HL-60 (cell line): ENCODE data around the gene RASAL1.

Source experiments
- DNase-seq, 2 experiments: peaks; one replicate each; pipeline ENCODE4 v3.0.0-alpha.2; 2010 to 2020; ENCODE audit warnings: low read depth in 1 of 2, low spot score in 1 of 2
- H3K27ac ChIP-seq: fragments of 250-450 bp; sonication (Bioruptor Pico); replicated peaks from 2 replicates; pipeline ENCODE4 v1.5.1; 2020; ENCODE audit warnings: mild to moderate bottlenecking, moderate library complexity
- H3K27me3 ChIP-seq: fragments of 250-450 bp; sonication (Bioruptor Pico); 2 replicates; pipeline ENCODE4 v1.5.1; 2021; ENCODE audit warnings: mild to moderate bottlenecking, moderate library complexity; ENCODE audit not compliant: insufficient read depth, poor library complexity, severe bottlenecking
- H3K4me3 ChIP-seq: replicated peaks from 2 replicates; pipeline ENCODE4 v1.5.1; 2011; ENCODE audit warnings: mild to moderate bottlenecking, control low read depth, low read length; ENCODE audit not compliant: insufficient read depth
- GABPA ChIP-seq: IDR thresholded peaks from 2 replicates; pipeline ENCODE4 v1.6.1; 2012; ENCODE audit warnings: low read depth
- POLR2AphosphoS5 ChIP-seq: IDR thresholded peaks from 2 replicates; pipeline ENCODE4 v1.6.1; 2012; ENCODE audit warnings: low read depth
- SPI1 ChIP-seq: IDR thresholded peaks from 2 replicates; pipeline ENCODE4 v1.6.1; 2012; ENCODE audit warnings: low read depth, mild to moderate bottlenecking, borderline replicate concordance
- TF ChIP-seq, protein P1 (sequence below): IDR thresholded peaks from one replicate; pipeline ENCODE4 v1.5.1; 2011; ENCODE audit warnings: low read length, control low read depth, inconsistent platforms; ENCODE audit not compliant: insufficient read depth
- TF ChIP-seq, protein P2 (sequence below): IDR thresholded peaks from 2 replicates; pipeline ENCODE4 v1.6.1; 2012; ENCODE audit warnings: low read depth; ENCODE audit not compliant: insufficient replicate concordance

The RASAL1 gene

DNA sequence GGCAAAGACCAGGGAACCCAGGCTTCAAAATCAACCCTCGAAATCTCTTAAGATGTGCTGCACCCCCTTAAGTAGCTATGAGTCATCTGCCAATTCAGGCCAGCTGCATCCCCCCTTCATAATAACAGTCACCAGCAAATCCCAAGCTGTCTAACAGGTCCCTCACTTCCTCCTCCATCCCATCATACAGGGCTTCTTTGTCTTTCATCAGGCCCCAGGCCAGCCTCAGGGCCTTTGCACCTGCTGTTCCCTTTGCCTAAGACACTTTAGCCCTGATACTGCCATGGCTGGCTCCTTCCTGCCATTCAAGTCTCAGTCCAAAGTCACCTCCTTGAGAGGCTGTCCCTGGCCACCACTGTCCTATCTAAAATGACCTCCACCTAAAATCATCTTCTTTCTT, 4.0 kb downstream of the RASAL1 start:
- Histone ChIP-seq H3K27ac (no peak overlapping the region), H3K4me3 (no peak overlapping the region), H3K27me3 (no peaks in the 10 kb centered on the region)
- TF ChIP-seq, protein P1, sequence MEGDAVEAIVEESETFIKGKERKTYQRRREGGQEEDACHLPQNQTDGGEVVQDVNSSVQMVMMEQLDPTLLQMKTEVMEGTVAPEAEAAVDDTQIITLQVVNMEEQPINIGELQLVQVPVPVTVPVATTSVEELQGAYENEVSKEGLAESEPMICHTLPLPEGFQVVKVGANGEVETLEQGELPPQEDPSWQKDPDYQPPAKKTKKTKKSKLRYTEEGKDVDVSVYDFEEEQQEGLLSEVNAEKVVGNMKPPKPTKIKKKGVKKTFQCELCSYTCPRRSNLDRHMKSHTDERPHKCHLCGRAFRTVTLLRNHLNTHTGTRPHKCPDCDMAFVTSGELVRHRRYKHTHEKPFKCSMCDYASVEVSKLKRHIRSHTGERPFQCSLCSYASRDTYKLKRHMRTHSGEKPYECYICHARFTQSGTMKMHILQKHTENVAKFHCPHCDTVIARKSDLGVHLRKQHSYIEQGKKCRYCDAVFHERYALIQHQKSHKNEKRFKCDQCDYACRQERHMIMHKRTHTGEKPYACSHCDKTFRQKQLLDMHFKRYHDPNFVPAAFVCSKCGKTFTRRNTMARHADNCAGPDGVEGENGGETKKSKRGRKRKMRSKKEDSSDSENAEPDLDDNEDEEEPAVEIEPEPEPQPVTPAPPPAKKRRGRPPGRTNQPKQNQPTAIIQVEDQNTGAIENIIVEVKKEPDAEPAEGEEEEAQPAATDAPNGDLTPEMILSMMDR, result no peak
- TF ChIP-seq POLR2AphosphoS5 (no peak), GABPA (no peak), SPI1 (no peak)
- TF ChIP-seq, protein P2, sequence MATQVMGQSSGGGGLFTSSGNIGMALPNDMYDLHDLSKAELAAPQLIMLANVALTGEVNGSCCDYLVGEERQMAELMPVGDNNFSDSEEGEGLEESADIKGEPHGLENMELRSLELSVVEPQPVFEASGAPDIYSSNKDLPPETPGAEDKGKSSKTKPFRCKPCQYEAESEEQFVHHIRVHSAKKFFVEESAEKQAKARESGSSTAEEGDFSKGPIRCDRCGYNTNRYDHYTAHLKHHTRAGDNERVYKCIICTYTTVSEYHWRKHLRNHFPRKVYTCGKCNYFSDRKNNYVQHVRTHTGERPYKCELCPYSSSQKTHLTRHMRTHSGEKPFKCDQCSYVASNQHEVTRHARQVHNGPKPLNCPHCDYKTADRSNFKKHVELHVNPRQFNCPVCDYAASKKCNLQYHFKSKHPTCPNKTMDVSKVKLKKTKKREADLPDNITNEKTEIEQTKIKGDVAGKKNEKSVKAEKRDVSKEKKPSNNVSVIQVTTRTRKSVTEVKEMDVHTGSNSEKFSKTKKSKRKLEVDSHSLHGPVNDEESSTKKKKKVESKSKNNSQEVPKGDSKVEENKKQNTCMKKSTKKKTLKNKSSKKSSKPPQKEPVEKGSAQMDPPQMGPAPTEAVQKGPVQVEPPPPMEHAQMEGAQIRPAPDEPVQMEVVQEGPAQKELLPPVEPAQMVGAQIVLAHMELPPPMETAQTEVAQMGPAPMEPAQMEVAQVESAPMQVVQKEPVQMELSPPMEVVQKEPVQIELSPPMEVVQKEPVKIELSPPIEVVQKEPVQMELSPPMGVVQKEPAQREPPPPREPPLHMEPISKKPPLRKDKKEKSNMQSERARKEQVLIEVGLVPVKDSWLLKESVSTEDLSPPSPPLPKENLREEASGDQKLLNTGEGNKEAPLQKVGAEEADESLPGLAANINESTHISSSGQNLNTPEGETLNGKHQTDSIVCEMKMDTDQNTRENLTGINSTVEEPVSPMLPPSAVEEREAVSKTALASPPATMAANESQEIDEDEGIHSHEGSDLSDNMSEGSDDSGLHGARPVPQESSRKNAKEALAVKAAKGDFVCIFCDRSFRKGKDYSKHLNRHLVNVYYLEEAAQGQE, result no peak
- DNase-seq, result no peak

- TF ChIP-seq, protein P1, result no peak
- no peak for TF ChIP-seq GABPA
- TF ChIP-seq, protein P2, result no peak
- no peak for DNase-seq
- H3K27ac ChIP-seq, result no peak overlapping the region
- H3K27me3 ChIP-seq, result no peaks in the 10 kb centered on the region
- H3K4me3 ChIP-seq, result no peak overlapping the region
Measured at GRCh38 chr12:113130457-113131135, 5.0 kb downstream of the RASAL1 start.

GRCh38 chr12:113129664-113130456, 5.7 kb downstream of the RASAL1 start:
- H3K27ac ChIP-seq, result no peak overlapping the region
- no peak overlapping the region for H3K4me3 ChIP-seq
- TF ChIP-seq SPI1 (no peak), POLR2AphosphoS5 (no peak), GABPA (no peak)
- TF ChIP-seq, protein P1, result no peak
- TF ChIP-seq, protein P2, result no peak
- no peak for DNase-seq
- no peaks in the 10 kb centered on the region for H3K27me3 ChIP-seq
